GM23338 (cell line): ENCODE data around the gene ARMC9. TPM values are rescaled to one million over a fixed set of nuclear protein-coding genes. Genes with fewer than 3 reads are reported as not detected.

ENCODE experiments used
- ATAC-seq: fragments of 200-7000 bp; cut with Tn5 transposase; 3 replicates; pipeline ENCODE4 v1.9.1; 2020
- DNase-seq: peaks from one replicate; pipeline ENCODE4 v3.0.0-alpha.2; 2015; ENCODE audit warnings: low spot score
- H2AFZ ChIP-seq: fragments of 200-600 bp; sonication (generic); 2 replicates; pipeline ENCODE4 v1.8.0; 2016; ENCODE audit warnings: antibody characterized with exemption, mild to moderate bottlenecking, moderate library complexity
- H3F3A ChIP-seq: fragments of 200-600 bp; sonication (generic); replicated peaks from 2 replicates; pipeline ENCODE4 v1.8.0; 2017; ENCODE audit warnings: antibody characterized with exemption, mixed run types, low read depth
- H3K27ac ChIP-seq: fragments of 200-600 bp; sonication (generic); 2 replicates; pipeline ENCODE4 v1.6.1; 2016; ENCODE audit warnings: low read depth
- H3K27me3 ChIP-seq: fragments of 200-600 bp; sonication (generic); 2 replicates; pipeline ENCODE4 v1.8.0; 2016; ENCODE audit warnings: mild to moderate bottlenecking, mixed run types, moderate library complexity; ENCODE audit not compliant: insufficient read depth
- H3K36me3 ChIP-seq: fragments of 200-600 bp; sonication (generic); 2 replicates; pipeline ENCODE4 v1.8.0; 2016; ENCODE audit warnings: mild to moderate bottlenecking; ENCODE audit not compliant: insufficient read depth
- H3K4me1 ChIP-seq: fragments of 200-600 bp; sonication (generic); 2 replicates; pipeline ENCODE4 v1.8.0; 2016; ENCODE audit warnings: mild to moderate bottlenecking, moderate library complexity; ENCODE audit not compliant: insufficient read depth
- H3K4me2 ChIP-seq: fragments of 200-600 bp; sonication (generic); 2 replicates; pipeline ENCODE4 v1.7.1; 2017; ENCODE audit warnings: mixed run types
- H3K4me3 ChIP-seq: fragments of 200-600 bp; sonication (generic); 2 replicates; pipeline ENCODE4 v1.6.1; 2016; ENCODE audit warnings: mixed run types
- H3K79me2 ChIP-seq: fragments of 200-600 bp; sonication (generic); replicated peaks from 2 replicates; pipeline ENCODE4 v1.8.0; 2017; ENCODE audit warnings: mild to moderate bottlenecking; ENCODE audit not compliant: insufficient read depth
- H3K9me2 ChIP-seq: fragments of 200-600 bp; sonication (generic); 2 replicates; pipeline ENCODE4 v1.8.0; 2017; ENCODE audit not compliant: insufficient read depth
- H4K20me1 ChIP-seq: fragments of 200-600 bp; sonication (generic); replicated peaks from 2 replicates; pipeline ENCODE4 v1.8.0; 2017; ENCODE audit warnings: mild to moderate bottlenecking; ENCODE audit not compliant: insufficient read depth
- H3K27ac Mint-ChIP-seq: 2 replicates; pipeline ENCODE4 v1.8.0; 2020; ENCODE audit warnings: inconsistent platforms, mild to moderate bottlenecking, moderate library complexity, mixed read lengths
- H3K27me3 Mint-ChIP-seq: 3 replicates; pipeline ENCODE4 v1.8.0; 2022; ENCODE audit warnings: low read depth, mild to moderate bottlenecking, moderate library complexity, mixed read lengths, inconsistent platforms; ENCODE audit not compliant: insufficient read depth, poor library complexity
- H3K36me3 Mint-ChIP-seq: 3 replicates; pipeline ENCODE4 v1.8.0; 2021; ENCODE audit warnings: low read depth, mild to moderate bottlenecking, inconsistent platforms, moderate library complexity, mixed read lengths
- H3K4me1 Mint-ChIP-seq: 3 replicates; pipeline ENCODE4 v1.8.0; 2020; ENCODE audit warnings: mild to moderate bottlenecking, inconsistent platforms, mixed read lengths
- H3K4me3 Mint-ChIP-seq: 3 replicates; pipeline ENCODE4 v1.8.0; 2021; ENCODE audit warnings: moderate library complexity, mild to moderate bottlenecking, inconsistent platforms, mixed read lengths
- H3K9me3 Mint-ChIP-seq: 3 replicates; pipeline ENCODE4 v1.8.0; 2020; ENCODE audit warnings: moderate library complexity, mild to moderate bottlenecking, inconsistent platforms, mixed read lengths
- CTCF ChIP-seq, 2 experiments: fragments of 200-600 bp in 1 of 2; sonication (generic) in 1 of 2; conservative IDR thresholded peaks; 2 replicates each; pipeline versions ENCODE4 v1.5.1 to v1.6.1; 2016 to 2017; ENCODE audit warnings: antibody characterized with exemption in 2 of 2, low read depth in 2 of 2, mild to moderate bottlenecking in 2 of 2, moderate library complexity in 1 of 2
- EZH2 ChIP-seq: fragments of 200-600 bp; sonication (generic); IDR thresholded peaks from one replicate; pipeline ENCODE4 v1.8.0; 2017; ENCODE audit warnings: antibody characterized with exemption, mild to moderate bottlenecking, low read depth; ENCODE audit not compliant: unreplicated experiment
- JUNB ChIP-seq: IDR thresholded peaks from one replicate; pipeline ENCODE4 v1.6.1; 2016; ENCODE audit warnings: antibody characterized with exemption; ENCODE audit not compliant: unreplicated experiment
- NANOG ChIP-seq: IDR thresholded peaks from 2 replicates; pipeline ENCODE4 v1.6.1; 2016; ENCODE audit warnings: antibody characterized with exemption, borderline replicate concordance
- POLR2AphosphoS5 ChIP-seq: IDR thresholded peaks from 2 replicates; pipeline ENCODE4 v1.6.1; 2016; ENCODE audit warnings: antibody characterized with exemption, low read depth
- STAT1 ChIP-seq: IDR thresholded peaks from one replicate; pipeline ENCODE4 v1.6.1; 2016; ENCODE audit warnings: antibody characterized with exemption; ENCODE audit not compliant: unreplicated experiment
- ZNF114 ChIP-seq: fragments of 250-450 bp; sonication (Bioruptor Pico); IDR thresholded peaks from 2 replicates; pipeline ENCODE4 v1.5.0; 2020; ENCODE audit warnings: mild to moderate bottlenecking, moderate library complexity
- ZNF331 ChIP-seq: fragments of 250-450 bp; sonication (Bioruptor Pico); IDR thresholded peaks from 2 replicates; pipeline ENCODE4 v1.5.0; 2020; ENCODE audit warnings: low read depth, mild to moderate bottlenecking, moderate library complexity
- ZNF462 ChIP-seq: fragments of 250-450 bp; sonication (Bioruptor Pico); IDR thresholded peaks from 2 replicates; pipeline ENCODE4 v1.5.0; 2020; ENCODE audit warnings: mild to moderate bottlenecking, moderate library complexity
- polyA plus RNA-seq: library from polyadenylated mRNA; unstranded; fragments of >200 nt; fragmentation: Nextera tagmentation; extraction: Ambion mirVana; gene quantifications from 2 replicates; pipeline ENCODE4 v1.2.1, GENCODE V29; 2016
- total RNA-seq: library from RNA; depleted of rRNA; stranded (reverse); fragments of >200 nt; shearing (Covaris generic); gene quantifications from 2 replicates; pipeline ENCODE4 v1.2.3, GENCODE V29; 2014
- TF ChIP-seq, protein P1 (sequence below): IDR thresholded peaks from one replicate; pipeline ENCODE4 v1.6.1; 2018; ENCODE audit warnings: antibody characterized with exemption; ENCODE audit not compliant: unreplicated experiment

Gene ARMC9
- total and polyA plus RNA-seq, 2 experiments from 2014 or later, result 29.2 to 56.0 TPM

- DNase-seq, result no peak
These were observed 149.2 kb downstream of the ARMC9 start for GRCh38 chr2:231347638-231348037.

More at GRCh38 chr2:231347638-231348037, 149.2 kb downstream of the ARMC9 start:
- no peaks in the 10 kb centered on the region for H3F3A ChIP-seq
- no peak overlapping the region for H3K4me2 ChIP-seq
- H3K36me3 Mint-ChIP-seq, result peaks cover 9% of the 10 kb centered on the region
- ATAC-seq, result no peak
- H3K27me3 Mint-ChIP-seq, result peaks cover 4% of the 10 kb centered on the region
- TF ChIP-seq STAT1 (no peak), NANOG (no peak), POLR2AphosphoS5 (no peak), JUNB (no peak), CTCF (conservative IDR thresholded peaks at IDR 0.05; ENCODE audit: low read depth in 2 of 2) (no peak), ZNF462 (CRISPR knock-in tag) (no peak), ZNF331 (CRISPR knock-in tag) (no peak), ZNF114 (CRISPR knock-in tag) (no peak), EZH2 (no peak)
- TF ChIP-seq, protein P1, sequence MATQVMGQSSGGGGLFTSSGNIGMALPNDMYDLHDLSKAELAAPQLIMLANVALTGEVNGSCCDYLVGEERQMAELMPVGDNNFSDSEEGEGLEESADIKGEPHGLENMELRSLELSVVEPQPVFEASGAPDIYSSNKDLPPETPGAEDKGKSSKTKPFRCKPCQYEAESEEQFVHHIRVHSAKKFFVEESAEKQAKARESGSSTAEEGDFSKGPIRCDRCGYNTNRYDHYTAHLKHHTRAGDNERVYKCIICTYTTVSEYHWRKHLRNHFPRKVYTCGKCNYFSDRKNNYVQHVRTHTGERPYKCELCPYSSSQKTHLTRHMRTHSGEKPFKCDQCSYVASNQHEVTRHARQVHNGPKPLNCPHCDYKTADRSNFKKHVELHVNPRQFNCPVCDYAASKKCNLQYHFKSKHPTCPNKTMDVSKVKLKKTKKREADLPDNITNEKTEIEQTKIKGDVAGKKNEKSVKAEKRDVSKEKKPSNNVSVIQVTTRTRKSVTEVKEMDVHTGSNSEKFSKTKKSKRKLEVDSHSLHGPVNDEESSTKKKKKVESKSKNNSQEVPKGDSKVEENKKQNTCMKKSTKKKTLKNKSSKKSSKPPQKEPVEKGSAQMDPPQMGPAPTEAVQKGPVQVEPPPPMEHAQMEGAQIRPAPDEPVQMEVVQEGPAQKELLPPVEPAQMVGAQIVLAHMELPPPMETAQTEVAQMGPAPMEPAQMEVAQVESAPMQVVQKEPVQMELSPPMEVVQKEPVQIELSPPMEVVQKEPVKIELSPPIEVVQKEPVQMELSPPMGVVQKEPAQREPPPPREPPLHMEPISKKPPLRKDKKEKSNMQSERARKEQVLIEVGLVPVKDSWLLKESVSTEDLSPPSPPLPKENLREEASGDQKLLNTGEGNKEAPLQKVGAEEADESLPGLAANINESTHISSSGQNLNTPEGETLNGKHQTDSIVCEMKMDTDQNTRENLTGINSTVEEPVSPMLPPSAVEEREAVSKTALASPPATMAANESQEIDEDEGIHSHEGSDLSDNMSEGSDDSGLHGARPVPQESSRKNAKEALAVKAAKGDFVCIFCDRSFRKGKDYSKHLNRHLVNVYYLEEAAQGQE, result no peak
- H3K4me3 ChIP-seq, result no peak overlapping the region
- H4K20me1 ChIP-seq, result no peaks in the 10 kb centered on the region
- no peaks in the 10 kb centered on the region for H3K9me2 ChIP-seq
- no peaks in the 10 kb centered on the region for H3K4me1 ChIP-seq
- peaks cover 12% of the 10 kb centered on the region for H3K4me1 Mint-ChIP-seq
- no peak overlapping the region for H3K27ac ChIP-seq
- no peaks in the 10 kb centered on the region for H3K36me3 ChIP-seq
- H3K79me2 ChIP-seq, result no peaks in the 10 kb centered on the region
- H3K9me3 Mint-ChIP-seq, result no peaks in the 10 kb centered on the region
- H3K27ac Mint-ChIP-seq, result no peak overlapping the region
- no peak overlapping the region for H3K4me3 Mint-ChIP-seq
- no peaks in the 10 kb centered on the region for H3K27me3 ChIP-seq
- no peak overlapping the region for H2AFZ ChIP-seq
